PC-3 (cell line): ENCODE data around the gene LTB4R2. TPM values are rescaled to one million over a fixed set of nuclear protein-coding genes. Genes with fewer than 3 reads are reported as not detected.

Experiments used
- ATAC-seq: fragments of 200-7000 bp; cut with Tn5 transposase; 2 replicates; pipeline ENCODE4 v1.9.1; 2020; ENCODE audit warnings: mild to moderate bottlenecking, moderate library complexity
- BruUV-seq: library from RNA; stranded (reverse); fragments of 400-500 nt; replicated peaks from 2 replicates; lab custom pipeline; 2021; lab: Mats Ljungman, UMichigan
- CTCF ChIA-PET: fragments of 300-600 bp; sonication (Branson Sonifier 250); formaldehyde crosslinking; loops from one replicate; lab custom pipeline; 2022; ENCODE audit warnings: antibody characterized with exemption; lab: Charles Lee
- POLR2A ChIA-PET: fragments of 300-600 bp; sonication (Branson Sonifier 250); formaldehyde crosslinking; loops from one replicate; lab custom pipeline; 2022; ENCODE audit warnings: antibody characterized with exemption; ENCODE audit not compliant: unreplicated experiment; lab: Charles Lee
- DNase-seq: peaks from one replicate; pipeline ENCODE4 v3.0.0-alpha.2; 2015
- H2AFZ ChIP-seq: fragments of 300-600 bp; sonication (generic); 2 replicates; pipeline ENCODE4 v1.6.0; 2016; ENCODE audit warnings: antibody characterized with exemption, low read length
- H3F3A ChIP-seq: fragments of 300-600 bp; sonication (generic); one replicate; pipeline ENCODE4 v1.6.0; 2017; ENCODE audit warnings: antibody characterized with exemption, low read length, control low read depth, mild to moderate bottlenecking; ENCODE audit not compliant: unreplicated experiment
- H3K27ac ChIP-seq: fragments of 300-600 bp; sonication (generic); 2 replicates; pipeline ENCODE4 v1.5.1; 2016; ENCODE audit warnings: mild to moderate bottlenecking, low read length
- H3K27me3 ChIP-seq: fragments of 300-600 bp; sonication (generic); 2 replicates; pipeline ENCODE4 v1.6.1; 2016; ENCODE audit warnings: low read length, mixed read lengths
- H3K36me3 ChIP-seq: fragments of 300-600 bp; sonication (generic); 2 replicates; pipeline ENCODE4 v1.6.1; 2016; ENCODE audit warnings: low read depth, mixed run types, low read length, mixed read lengths
- H3K4me1 ChIP-seq: fragments of 300-600 bp; sonication (generic); 2 replicates; pipeline ENCODE4 v1.5.1; 2016; ENCODE audit warnings: low read length; ENCODE audit not compliant: insufficient read depth
- H3K4me2 ChIP-seq: fragments of 300-600 bp; sonication (generic); 2 replicates; pipeline ENCODE4 v1.6.0; 2016; ENCODE audit warnings: low read length
- H3K4me3 ChIP-seq: fragments of 300-600 bp; sonication (generic); 2 replicates; pipeline ENCODE4 v1.5.1; 2016; ENCODE audit warnings: mild to moderate bottlenecking, low read length, mixed read lengths
- H3K79me2 ChIP-seq: fragments of 300-600 bp; sonication (generic); 2 replicates; pipeline ENCODE4 v1.6.1; 2017; ENCODE audit warnings: low read length, mixed read lengths
- H3K9ac ChIP-seq: fragments of 300-600 bp; sonication (generic); 2 replicates; pipeline ENCODE4 v1.6.0; 2016; ENCODE audit warnings: mild to moderate bottlenecking, low read length
- H3K9me2 ChIP-seq: fragments of 300-600 bp; sonication (generic); replicated peaks from 2 replicates; pipeline ENCODE4 v1.6.1; 2016; ENCODE audit warnings: mixed run types, low read length, mixed read lengths
- H3K9me3 ChIP-seq: fragments of 300-600 bp; sonication (generic); 2 replicates; pipeline ENCODE4 v1.6.1; 2016; ENCODE audit warnings: low read length, mixed read lengths
- H4K20me1 ChIP-seq: fragments of 300-600 bp; sonication (generic); 2 replicates; pipeline ENCODE4 v1.6.1; 2016; ENCODE audit warnings: low read length, mixed read lengths
- EZH2 ChIP-seq: fragments of 300-600 bp; sonication (generic); IDR thresholded peaks from one replicate; pipeline ENCODE4 v1.6.1; 2017; ENCODE audit warnings: antibody characterized with exemption, mild to moderate bottlenecking, low read length; ENCODE audit not compliant: unreplicated experiment
- EZH2phosphoT487 ChIP-seq: fragments of 300-600 bp; sonication (generic); IDR thresholded peaks from 2 replicates; pipeline ENCODE4 v1.6.1; 2018; ENCODE audit warnings: mild to moderate bottlenecking, antibody characterized with exemption, low read length, borderline replicate concordance
- intact Hi-C: fragments of 100-400 bp; cut with micrococcal nuclease; formaldehyde crosslinking; loops from 2 replicates; pipeline ENCODE4 v1.9.0; 2023
- total RNA-seq: library from RNA; depleted of rRNA; stranded (reverse); fragments of >200 nt; gene quantifications from 2 replicates; pipeline ENCODE4 v1.2.3, GENCODE V29; 2014
- TF ChIP-seq, protein P1 (sequence below): fragments of 300-600 bp; sonication (generic); conservative IDR thresholded peaks from 2 replicates; pipeline ENCODE4 v1.5.1; 2017; ENCODE audit warnings: antibody characterized with exemption, low read depth, mild to moderate bottlenecking, low read length

The LTB4R2 gene
- total RNA-seq, 1 experiment from 2014 or later: 9.3 TPM

DNA sequence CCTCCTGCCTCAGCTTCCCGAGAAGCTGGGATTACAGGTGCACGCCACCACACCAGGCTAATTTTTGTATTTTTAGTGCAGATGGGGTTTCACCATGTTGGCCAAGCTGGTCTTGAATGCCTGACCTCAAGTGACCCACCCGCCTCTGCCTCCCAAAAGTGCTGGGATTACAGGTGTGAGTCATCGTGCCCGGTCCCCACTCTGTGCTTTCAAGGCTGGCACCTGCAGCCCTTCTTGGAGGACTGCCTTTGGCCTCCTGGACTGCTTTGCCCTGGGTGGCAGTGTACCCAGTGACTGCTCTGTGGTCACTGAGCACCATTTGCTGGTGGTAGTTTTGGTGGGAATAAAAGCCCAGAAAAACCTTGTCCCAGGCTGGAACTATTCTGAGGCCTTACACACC is 22.9 kb upstream of the LTB4R2 start:
- Histone ChIP-seq H3K9me3 (no peaks in the 10 kb centered on the region), H3K27ac (no peak overlapping the region), H3K36me3 (peaks cover 24% of the 10 kb centered on the region; the same call in 1 of the 2 replicates), H3K4me1 (no peaks in the 10 kb centered on the region), H3K27me3 (no peaks in the 10 kb centered on the region), H3K4me2 (no peak overlapping the region), H3K9ac (no peak overlapping the region), H3K4me3 (no peak overlapping the region), H3K9me2 (no peaks in the 10 kb centered on the region), H2AFZ (no peak overlapping the region), H3K79me2 (no peaks in the 10 kb centered on the region), H4K20me1 (no peaks in the 10 kb centered on the region), H3F3A (no peaks in the 10 kb centered on the region)
- ATAC-seq (no peak), DNase-seq (no peak)
- TF ChIP-seq, protein P1, sequence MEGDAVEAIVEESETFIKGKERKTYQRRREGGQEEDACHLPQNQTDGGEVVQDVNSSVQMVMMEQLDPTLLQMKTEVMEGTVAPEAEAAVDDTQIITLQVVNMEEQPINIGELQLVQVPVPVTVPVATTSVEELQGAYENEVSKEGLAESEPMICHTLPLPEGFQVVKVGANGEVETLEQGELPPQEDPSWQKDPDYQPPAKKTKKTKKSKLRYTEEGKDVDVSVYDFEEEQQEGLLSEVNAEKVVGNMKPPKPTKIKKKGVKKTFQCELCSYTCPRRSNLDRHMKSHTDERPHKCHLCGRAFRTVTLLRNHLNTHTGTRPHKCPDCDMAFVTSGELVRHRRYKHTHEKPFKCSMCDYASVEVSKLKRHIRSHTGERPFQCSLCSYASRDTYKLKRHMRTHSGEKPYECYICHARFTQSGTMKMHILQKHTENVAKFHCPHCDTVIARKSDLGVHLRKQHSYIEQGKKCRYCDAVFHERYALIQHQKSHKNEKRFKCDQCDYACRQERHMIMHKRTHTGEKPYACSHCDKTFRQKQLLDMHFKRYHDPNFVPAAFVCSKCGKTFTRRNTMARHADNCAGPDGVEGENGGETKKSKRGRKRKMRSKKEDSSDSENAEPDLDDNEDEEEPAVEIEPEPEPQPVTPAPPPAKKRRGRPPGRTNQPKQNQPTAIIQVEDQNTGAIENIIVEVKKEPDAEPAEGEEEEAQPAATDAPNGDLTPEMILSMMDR: no peak
- TF ChIP-seq EZH2phosphoT487 (no peak), EZH2 (no peak)
- BruUV-seq: no TSS peak
- ChIA-PET CTCF (no interaction called here), POLR2A (no interaction called here)
- intact Hi-C loops: no loop called here

- Histone ChIP-seq H3K4me3 (no peak overlapping the region), H3K9ac (no peak overlapping the region), H3K27me3 (no peaks in the 10 kb centered on the region), H4K20me1 (no peaks in the 10 kb centered on the region), H3F3A (no peaks in the 10 kb centered on the region), H3K36me3 (peaks cover 34% of the 10 kb centered on the region; the same call in 1 of the 2 replicates), H3K4me2 (no peak overlapping the region), H3K9me2 (no peaks in the 10 kb centered on the region), H2AFZ (no peak overlapping the region), H3K79me2 (no peaks in the 10 kb centered on the region), H3K27ac (no peak overlapping the region), H3K4me1 (no peaks in the 10 kb centered on the region), H3K9me3 (no peaks in the 10 kb centered on the region)
- ChIA-PET CTCF (interaction anchor here (1.2 kb wide), 1 partner anchor 48 kb away, joined by 3 read pairs; the partner anchor contains the start of gene TINF2), POLR2A (no interaction called here)
- no peak for TF ChIP-seq EZH2
- TF ChIP-seq, protein P1: no peak
- TF ChIP-seq EZH2phosphoT487: no peak
- ATAC-seq (no peak), DNase-seq (no peak)
- no TSS peak for BruUV-seq
- intact Hi-C loops: no loop called here
These were observed 20.2 kb upstream of the LTB4R2 start for GRCh38 chr14:24289649-24290280.

GRCh38 chr14:24290746-24291145 is 19.2 kb upstream of the LTB4R2 start:
- TF ChIP-seq EZH2phosphoT487 (no peak), EZH2 (no peak)
- TF ChIP-seq, protein P1: no peak
- no TSS peak for BruUV-seq
- H3K9ac ChIP-seq: no peak overlapping the region
- ChIA-PET POLR2A (no interaction called here), CTCF (no interaction called here)
- H3K9me3 ChIP-seq: no peaks in the 10 kb centered on the region
- intact Hi-C loops: no loop called here
- H3K4me3 ChIP-seq: no peak overlapping the region
- H3K9me2 ChIP-seq: no peaks in the 10 kb centered on the region
- no peaks in the 10 kb centered on the region for H3K79me2 ChIP-seq
- H4K20me1 ChIP-seq: no peaks in the 10 kb centered on the region
- H2AFZ ChIP-seq: no peak overlapping the region
- no peak for ATAC-seq
- peaks cover 43% of the 10 kb centered on the region for H3K36me3 ChIP-seq
- H3K27ac ChIP-seq: no peak overlapping the region
- DNase-seq: no peak
- H3F3A ChIP-seq: no peaks in the 10 kb centered on the region
- no peak overlapping the region for H3K4me2 ChIP-seq
- no peaks in the 10 kb centered on the region for H3K4me1 ChIP-seq
- no peaks in the 10 kb centered on the region for H3K27me3 ChIP-seq
